Kidney epithelial cell (primary cell): ENCODE results near the gene TLK1. TPM values are rescaled to one million over a fixed set of nuclear protein-coding genes. Genes with fewer than 3 reads are reported as not detected.
"Not testable (repeated sequence)": the region's sequence is repeated elsewhere in the genome, so short reads cannot be mapped to it uniquely, and the experiment has no call there.

Experiments
- DNase-seq: peaks from one replicate; pipeline ENCODE4 v3.0.0-alpha.2; 2010; ENCODE audit warnings: low read depth
- H3K27me3 ChIP-seq: 2 replicates; pipeline ENCODE4 v1.6.0; 2011; ENCODE audit warnings: low read length; ENCODE audit not compliant: control insufficient read depth, insufficient read depth
- H3K36me3 ChIP-seq: 2 replicates; pipeline ENCODE4 v1.5.1; 2011; ENCODE audit warnings: low read length; ENCODE audit not compliant: control insufficient read depth, insufficient read depth
- H3K4me3 ChIP-seq: 2 replicates; pipeline ENCODE4 v1.5.1; 2011; ENCODE audit warnings: low read depth, mild to moderate bottlenecking, control low read depth, low read length
- CTCF ChIP-seq: IDR thresholded peaks from 2 replicates; pipeline ENCODE4 v1.5.1; 2011; ENCODE audit warnings: mild to moderate bottlenecking, moderate library complexity, low read length, control low read depth, inconsistent platforms; ENCODE audit not compliant: insufficient read depth, poor library complexity, severe bottlenecking
- total RNA-seq: library from RNA; depleted of rRNA; stranded (reverse); fragments of >200 nt; gene quantifications from 2 replicates; pipeline ENCODE4 v1.2.3, GENCODE V29; 2015

The TLK1 gene
- total RNA-seq, 1 donor from 2014 or later: 24.4 TPM

- Histone ChIP-seq H3K4me3 (no peak overlapping the region), H3K27me3 (no peaks in the 10 kb centered on the region), H3K36me3 (no peaks in the 10 kb centered on the region)
- no peak for TF ChIP-seq CTCF
- DNase-seq: no peak
Measured at GRCh38 chr2:171107803-171108202, 52.9 kb downstream of the TLK1 start.

GRCh38 chr2:171104379-171104778 is 56.3 kb downstream of the TLK1 start:
- H3K36me3 ChIP-seq: no peaks in the 10 kb centered on the region
- no peak for DNase-seq
- H3K4me3 ChIP-seq: no peak overlapping the region
- TF ChIP-seq CTCF: no peak
- no peaks in the 10 kb centered on the region for H3K27me3 ChIP-seq

- H3K36me3 ChIP-seq: no peaks in the 10 kb centered on the region
Measured at GRCh38 chr2:171102802-171103201, 57.9 kb downstream of the TLK1 start.

GRCh38 chr2:171100370-171100769 is 60.3 kb downstream of the TLK1 start:
- no peaks in the 10 kb centered on the region for H3K36me3 ChIP-seq
- no peak for DNase-seq
- TF ChIP-seq CTCF: no peak

More at GRCh38 chr2:171102802-171103201, 57.9 kb downstream of the TLK1 start:
- TF ChIP-seq CTCF: no peak
- no peak for DNase-seq
- Histone ChIP-seq H3K27me3 (no peaks in the 10 kb centered on the region), H3K4me3 (no peak overlapping the region)

GRCh38 chr2:171098607-171099006 is 62.1 kb downstream of the TLK1 start:
- Histone ChIP-seq H3K27me3 (no peaks in the 10 kb centered on the region), H3K4me3 (no peak overlapping the region), H3K36me3 (no peaks in the 10 kb centered on the region)
- no peak for DNase-seq
- no peak for TF ChIP-seq CTCF

More at GRCh38 chr2:171100370-171100769, 60.3 kb downstream of the TLK1 start:
- Histone ChIP-seq H3K4me3 (no peak overlapping the region), H3K27me3 (no peaks in the 10 kb centered on the region)

- no peak overlapping the region for H3K4me3 ChIP-seq
- no peak for DNase-seq
- H3K36me3 ChIP-seq: no peaks in the 10 kb centered on the region
- no peaks in the 10 kb centered on the region for H3K27me3 ChIP-seq
- TF ChIP-seq CTCF: no peak
Measured at GRCh38 chr2:171095014-171095582, 65.6 kb downstream of the TLK1 start.

- not testable (repeated sequence) for DNase-seq, H3K36me3 ChIP-seq, H3K27me3 ChIP-seq, H3K4me3 ChIP-seq
Measured at GRCh38 chr2:171091517-171091916, 69.2 kb downstream of the TLK1 start.
